Measurements from ENCODE around the gene CA11. TPM values are rescaled to one million over a fixed set of nuclear protein-coding genes. Genes with fewer than 3 reads are reported as not detected.
"Not testable (repeated sequence)": the region's sequence is repeated elsewhere in the genome, so short reads cannot be mapped to it uniquely, and the experiment has no call there.

CA11 gene
- total RNA-seq, 4 donors from 2014 or later, result 1.6 to 3.5 (median 2.6) TPM

DNA sequence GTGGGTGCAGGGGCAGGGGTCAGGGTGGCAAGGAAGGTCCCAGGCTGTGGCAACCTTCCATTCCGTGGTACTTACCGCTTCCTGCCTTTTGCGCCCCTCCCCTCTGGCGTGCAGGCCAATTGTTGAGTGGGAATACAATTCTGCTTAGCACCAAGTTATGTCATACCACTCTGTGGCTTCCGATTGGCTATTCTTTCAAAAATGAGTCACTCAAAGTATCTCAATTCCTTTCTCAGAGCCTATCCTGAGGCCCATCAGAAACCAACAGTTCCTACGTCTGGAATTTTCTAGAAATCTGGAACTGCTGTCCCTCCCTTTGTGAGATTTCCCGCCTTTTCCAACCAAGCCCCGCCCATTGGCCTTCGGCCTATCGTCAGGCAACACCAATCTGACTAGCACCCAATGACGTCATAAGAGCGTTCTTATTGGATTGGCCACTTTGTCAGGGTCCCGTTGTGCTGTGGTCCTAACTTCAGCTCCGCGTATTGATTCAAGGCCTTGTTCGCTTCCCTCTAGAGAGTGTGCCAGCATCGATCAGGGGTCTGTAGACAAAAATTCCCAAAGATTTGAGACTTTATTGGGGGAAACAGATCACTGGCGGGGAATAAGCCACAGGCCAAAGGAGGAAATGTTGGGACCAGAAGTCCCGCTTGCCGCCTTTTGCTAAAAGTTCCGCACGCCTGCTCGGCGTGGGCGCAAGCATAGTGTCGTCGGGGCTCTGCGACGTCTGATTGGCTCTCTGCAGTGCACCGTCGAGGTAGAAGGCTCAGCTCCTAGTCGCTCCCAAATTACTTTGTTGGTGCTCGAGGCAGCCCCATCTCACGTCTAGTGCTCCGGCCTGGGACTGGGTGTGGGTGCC lies 15.1 kb upstream of the CA11 start:
- H3K36me3 ChIP-seq, result no peaks in the 10 kb centered on the region
- peak; percentile 96 for ATAC-seq

DNA sequence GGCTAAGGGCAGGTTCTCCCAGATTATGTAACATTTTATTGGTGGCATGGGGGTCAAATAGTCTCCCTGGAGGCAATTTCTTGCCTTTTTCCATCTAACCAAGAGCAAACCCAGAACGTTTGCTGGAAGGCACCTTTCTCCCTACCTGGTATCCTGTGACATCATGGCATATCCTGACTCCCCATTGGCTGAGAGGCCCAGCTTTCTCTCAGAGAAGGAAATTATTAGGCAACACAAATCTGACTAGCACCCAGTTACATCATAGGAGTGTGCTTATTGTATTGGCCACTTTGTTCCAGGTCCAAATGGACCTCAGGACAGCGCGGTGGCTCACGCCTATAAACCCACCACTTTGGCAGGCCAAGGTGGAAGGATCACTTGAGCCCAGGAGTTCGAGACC lies 13.8 kb upstream of the CA11 start:
- intact Hi-C loops (cut with DNase I; ENCODE audit: low total_unique reads) (no loop called here), in situ Hi-C loops (cut with MboI; ENCODE audit: low sequenced_read_pairs in 4 of 4) (loop anchor here in 1 of 4 donors (10.0 kb wide), 1 partner anchor 55 kb away; the partner anchor contains the start of gene MAMSTR)
- Histone ChIP-seq H3K36me3 (no peaks in the 10 kb centered on the region), H3K4me3 (no peak overlapping the region), H3K4me1 (no peaks in the 10 kb centered on the region), H3K9me3 (no peaks in the 10 kb centered on the region), H3K27me3 (no peaks in the 10 kb centered on the region), H3K27ac (no peak overlapping the region)
- TF ChIP-seq, protein P1, sequence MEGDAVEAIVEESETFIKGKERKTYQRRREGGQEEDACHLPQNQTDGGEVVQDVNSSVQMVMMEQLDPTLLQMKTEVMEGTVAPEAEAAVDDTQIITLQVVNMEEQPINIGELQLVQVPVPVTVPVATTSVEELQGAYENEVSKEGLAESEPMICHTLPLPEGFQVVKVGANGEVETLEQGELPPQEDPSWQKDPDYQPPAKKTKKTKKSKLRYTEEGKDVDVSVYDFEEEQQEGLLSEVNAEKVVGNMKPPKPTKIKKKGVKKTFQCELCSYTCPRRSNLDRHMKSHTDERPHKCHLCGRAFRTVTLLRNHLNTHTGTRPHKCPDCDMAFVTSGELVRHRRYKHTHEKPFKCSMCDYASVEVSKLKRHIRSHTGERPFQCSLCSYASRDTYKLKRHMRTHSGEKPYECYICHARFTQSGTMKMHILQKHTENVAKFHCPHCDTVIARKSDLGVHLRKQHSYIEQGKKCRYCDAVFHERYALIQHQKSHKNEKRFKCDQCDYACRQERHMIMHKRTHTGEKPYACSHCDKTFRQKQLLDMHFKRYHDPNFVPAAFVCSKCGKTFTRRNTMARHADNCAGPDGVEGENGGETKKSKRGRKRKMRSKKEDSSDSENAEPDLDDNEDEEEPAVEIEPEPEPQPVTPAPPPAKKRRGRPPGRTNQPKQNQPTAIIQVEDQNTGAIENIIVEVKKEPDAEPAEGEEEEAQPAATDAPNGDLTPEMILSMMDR (IDR thresholded peaks at IDR 0.05 in 4 of 5, conservative IDR thresholded peaks at IDR 0.05 in 1 of 5), result no peak
- TF ChIP-seq POLR2A (IDR thresholded peaks at IDR 0.05), result no peak
- DNase-seq (no peak), ATAC-seq (no peak)

More for the DNA sequence above, 15.1 kb upstream of the CA11 start:
- in situ Hi-C loops (cut with MboI; ENCODE audit: low sequenced_read_pairs in 4 of 4) (no loop called here), intact Hi-C loops (cut with DNase I; ENCODE audit: low total_unique reads) (no loop called here)
- Histone ChIP-seq H3K27me3 (no peaks in the 10 kb centered on the region), H3K4me3 (no peak overlapping the region), H3K9me3 (no peaks in the 10 kb centered on the region), H3K27ac (peak overlapping the region in 3 of 4 donors; percentile 40 to 63 (median 47)), H3K4me1 (no peaks in the 10 kb centered on the region)
- TF ChIP-seq, protein P1 (IDR thresholded peaks at IDR 0.05 in 4 of 5, conservative IDR thresholded peaks at IDR 0.05 in 1 of 5), result no peak
- no peak for TF ChIP-seq POLR2A (IDR thresholded peaks at IDR 0.05)
- DNase-seq, result peak; percentile 66 to 71

DNA sequence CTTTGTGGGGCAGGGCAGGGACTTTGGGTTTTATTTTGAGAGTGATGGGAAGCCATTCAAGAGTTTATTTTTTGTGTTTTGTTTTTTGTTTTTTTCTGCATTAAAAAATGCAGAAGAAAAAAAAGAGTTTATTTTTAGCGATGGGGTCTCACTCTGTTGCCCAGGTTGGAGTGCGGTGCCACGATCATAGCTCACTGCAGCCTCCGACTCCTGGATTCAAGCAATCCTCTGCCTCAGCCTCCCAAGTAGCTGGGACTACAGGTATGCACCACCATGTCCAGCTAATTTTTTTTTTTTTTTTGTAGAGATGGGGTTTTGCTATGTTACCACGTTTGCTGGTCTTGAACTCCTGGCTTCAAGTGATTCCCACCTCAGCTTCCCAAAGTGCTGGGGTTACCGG lies 12.5 kb upstream of the CA11 start:
- intact Hi-C loops (cut with DNase I; ENCODE audit: low total_unique reads), result no loop called here

DNA sequence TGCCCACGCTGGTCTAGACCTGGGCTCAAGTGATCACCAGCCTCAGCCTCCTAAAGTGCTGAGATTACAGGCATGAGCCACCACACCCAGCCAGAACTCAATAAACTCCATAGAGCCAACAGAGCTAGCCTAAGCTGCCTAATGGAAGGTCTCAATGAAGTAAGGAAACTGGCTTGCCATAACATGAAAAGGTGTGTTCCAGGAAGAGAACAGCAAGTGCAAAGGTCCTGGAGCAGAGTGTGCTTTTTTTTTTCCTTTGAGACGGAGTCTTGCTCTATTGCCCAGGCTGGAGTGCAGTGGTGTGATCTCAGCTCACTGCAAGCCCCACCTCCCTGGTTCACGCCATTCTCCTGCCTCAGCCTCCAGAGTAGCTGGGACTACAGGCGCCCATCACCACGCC lies 11.8 kb upstream of the CA11 start:
- in situ Hi-C loops (cut with MboI; ENCODE audit: low sequenced_read_pairs in 4 of 4), result loop anchor here in 1 of 4 donors (10.0 kb wide), 1 partner anchor 57 kb away; the partner anchor contains the start of gene MAMSTR
- intact Hi-C loops (cut with DNase I; ENCODE audit: low total_unique reads); H3K4me3 ChIP-seq; H3K4me1 ChIP-seq; H3K27ac ChIP-seq; ATAC-seq; DNase-seq; H3K9me3 ChIP-seq; H3K27me3 ChIP-seq; H3K36me3 ChIP-seq: not testable (repeated sequence)

More for the DNA sequence above, 12.5 kb upstream of the CA11 start:
- no peaks in the 10 kb centered on the region for H3K9me3 ChIP-seq
- H3K27me3 ChIP-seq, result no peaks in the 10 kb centered on the region
- no peak for DNase-seq
- H3K27ac ChIP-seq, result no peak overlapping the region
- H3K36me3 ChIP-seq, result no peaks in the 10 kb centered on the region
- TF ChIP-seq POLR2A (IDR thresholded peaks at IDR 0.05), result no peak
- TF ChIP-seq, protein P1 (IDR thresholded peaks at IDR 0.05 in 4 of 5, conservative IDR thresholded peaks at IDR 0.05 in 1 of 5), result no peak
- ATAC-seq, result no peak
- in situ Hi-C loops (cut with MboI; ENCODE audit: low sequenced_read_pairs in 4 of 4), result loop anchor here in 1 of 4 donors (10.0 kb wide), 1 partner anchor 56 kb away; the partner anchor contains the start of gene MAMSTR
- no peaks in the 10 kb centered on the region for H3K4me1 ChIP-seq
- no peak overlapping the region for H3K4me3 ChIP-seq

DNA sequence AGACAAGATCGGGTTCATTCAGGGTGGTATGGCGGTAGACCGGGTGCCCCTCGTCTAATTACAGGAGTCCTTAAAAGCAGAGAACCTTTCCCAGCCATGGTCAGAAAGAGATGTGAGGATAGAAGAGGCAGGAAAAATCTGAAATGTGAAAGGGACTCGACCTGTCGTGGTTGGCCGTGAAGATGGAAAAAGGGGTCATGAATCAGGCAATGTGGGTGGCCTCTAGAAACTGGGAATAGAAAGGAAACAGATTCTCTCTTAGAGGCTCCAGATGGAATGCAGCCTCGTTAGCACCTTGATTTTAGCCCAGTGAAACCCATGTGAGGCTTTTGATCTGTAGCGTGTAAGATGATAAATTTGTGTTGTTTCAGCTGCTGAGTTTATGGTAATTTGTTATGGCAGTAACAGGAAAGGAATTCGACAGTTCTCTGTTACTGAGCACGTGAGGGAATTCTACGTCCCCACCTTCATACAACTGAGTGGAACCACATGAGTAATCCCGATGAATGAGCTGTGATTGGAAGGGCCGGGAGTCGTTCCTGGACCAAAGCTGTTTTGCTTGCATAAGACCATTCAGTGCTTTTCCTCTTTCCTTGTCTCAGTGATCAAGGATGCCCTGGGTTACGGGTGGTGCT lies 11.0 kb upstream of the CA11 start:
- H3K27me3 ChIP-seq, result no peaks in the 10 kb centered on the region
- no peak overlapping the region for H3K27ac ChIP-seq
- no peak overlapping the region for H3K4me3 ChIP-seq
- intact Hi-C loops (cut with DNase I; ENCODE audit: low total_unique reads) (no loop called here), in situ Hi-C loops (cut with MboI; ENCODE audit: low sequenced_read_pairs in 4 of 4) (loop anchor here in 1 of 4 donors (10.0 kb wide), 1 partner anchor 58 kb away; the partner anchor contains the start of gene MAMSTR)
- no peaks in the 10 kb centered on the region for H3K9me3 ChIP-seq
- no peaks in the 10 kb centered on the region for H3K4me1 ChIP-seq
- no peaks in the 10 kb centered on the region for H3K36me3 ChIP-seq
- ATAC-seq (no peak), DNase-seq (no peak)
- TF ChIP-seq POLR2A (IDR thresholded peaks at IDR 0.05), result no peak
- TF ChIP-seq, protein P1 (IDR thresholded peaks at IDR 0.05 in 4 of 5, conservative IDR thresholded peaks at IDR 0.05 in 1 of 5), result no peak
